ENCODE measurements around the gene ABHD10. TPM values are rescaled to one million over a fixed set of nuclear protein-coding genes. Genes with fewer than 3 reads are reported as not detected.

ABHD10 gene
- total RNA-seq, 1 experiment from 2014 or later: 45.0 TPM

DNA sequence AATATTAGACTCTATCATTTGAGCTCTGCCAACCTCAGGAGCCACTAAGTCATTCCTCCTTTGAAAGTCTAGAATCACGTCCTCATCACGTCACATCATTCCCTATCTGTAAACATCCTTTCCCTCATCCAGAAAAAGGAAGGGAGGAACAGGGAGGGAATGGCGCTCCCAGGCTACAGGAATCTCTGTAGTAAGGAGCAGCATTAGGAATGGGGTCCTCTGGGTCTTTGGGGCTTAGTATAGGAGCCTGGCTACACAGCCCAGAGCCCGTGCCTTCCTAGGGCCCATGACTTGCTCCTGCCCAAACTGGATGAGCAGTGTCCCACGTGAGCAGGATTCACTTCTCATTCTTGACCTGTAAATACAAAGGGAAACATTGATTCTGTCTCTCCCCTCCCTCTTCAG, 21.5 kb downstream of the ABHD10 start:
- no TSS peak for BruUV-seq (replicated peaks)
- TF ChIP-seq EZH2 (IDR thresholded peaks at IDR 0.05; ENCODE audit: low read length, unreplicated experiment) (no peak), CTCF (conservative IDR thresholded peaks at IDR 0.05; ENCODE audit: low read depth, low read length) (no peak), EZH2phosphoT487 (IDR thresholded peaks at IDR 0.05; ENCODE audit: borderline replicate concordance, low read length) (no peak)
- DNase-seq (no peak), ATAC-seq (no peak)
- POLR2A ChIA-PET (ENCODE audit: unreplicated experiment): no interaction called here
- H3K9me2 ChIP-seq (replicated peaks; ENCODE audit: low read length): no peaks in the 10 kb centered on the region
- peaks cover 45% of the 10 kb centered on the region for H3K4me1 ChIP-seq (ENCODE audit: insufficient read depth, low read length)
- H3K27ac ChIP-seq (ENCODE audit: low read length): no peak overlapping the region
- no peak overlapping the region for H2AFZ ChIP-seq (ENCODE audit: low read length)
- H3K27me3 ChIP-seq (ENCODE audit: low read length): no peaks in the 10 kb centered on the region
- H3K9ac ChIP-seq (ENCODE audit: low read length): no peak overlapping the region
- H3K79me2 ChIP-seq (ENCODE audit: low read length): no peaks in the 10 kb centered on the region
- H3F3A ChIP-seq (ENCODE audit: low read length, unreplicated experiment): peaks cover 4% of the 10 kb centered on the region
- CTCF ChIA-PET: interaction anchor here (2.7 kb wide), 1 partner anchor 13 kb away, joined by 14 read pairs; no protein-coding TSS in a partner anchor
- H3K4me3 ChIP-seq (ENCODE audit: low read length): no peak overlapping the region
- H4K20me1 ChIP-seq (ENCODE audit: low read length): no peaks in the 10 kb centered on the region
- H3K9me3 ChIP-seq (ENCODE audit: low read length): no peaks in the 10 kb centered on the region
- H3K36me3 ChIP-seq (ENCODE audit: low read depth, low read length): no peaks in the 10 kb centered on the region
- intact Hi-C loops (cut with micrococcal nuclease): no loop called here
- no peak overlapping the region for H3K4me2 ChIP-seq (ENCODE audit: low read length)

DNA sequence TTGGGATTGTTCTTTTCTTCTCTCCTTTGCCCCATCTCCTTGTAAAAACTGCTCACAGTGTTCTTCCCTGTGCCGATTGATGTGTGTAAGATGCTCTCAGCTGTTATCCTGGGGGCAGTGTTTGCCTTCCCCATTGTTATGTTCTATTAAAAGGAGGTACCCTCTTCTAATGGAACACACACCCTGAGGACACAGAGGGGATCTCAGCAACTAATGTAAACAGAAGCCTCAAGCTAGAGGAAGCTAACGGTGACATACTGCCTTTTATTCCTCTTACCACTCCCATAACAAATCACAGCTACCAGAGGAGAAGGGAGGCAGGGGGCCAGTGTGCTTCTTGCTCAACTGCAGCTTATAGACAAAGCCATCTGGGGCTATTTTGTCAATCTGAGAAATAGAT, 22.1 kb downstream of the ABHD10 start:
- H3K4me3 ChIP-seq (ENCODE audit: low read length): no peak overlapping the region
- CTCF ChIA-PET: interaction anchor here (0.7 to 2.7 kb wide), 2 partner anchors 12 kb away, joined by 3 to 14 read pairs; no protein-coding TSS in a partner anchor
- no peak overlapping the region for H3K4me2 ChIP-seq (ENCODE audit: low read length)
- TF ChIP-seq EZH2phosphoT487 (IDR thresholded peaks at IDR 0.05; ENCODE audit: borderline replicate concordance, low read length): no peak
- TF ChIP-seq CTCF (conservative IDR thresholded peaks at IDR 0.05; ENCODE audit: low read depth, low read length): no peak
- TF ChIP-seq EZH2 (IDR thresholded peaks at IDR 0.05; ENCODE audit: low read length, unreplicated experiment): no peak
- H3K27ac ChIP-seq (ENCODE audit: low read length): no peak overlapping the region
- H4K20me1 ChIP-seq (ENCODE audit: low read length): no peaks in the 10 kb centered on the region
- H3K9ac ChIP-seq (ENCODE audit: low read length): no peak overlapping the region
- no peaks in the 10 kb centered on the region for H3K79me2 ChIP-seq (ENCODE audit: low read length)
- POLR2A ChIA-PET (ENCODE audit: unreplicated experiment): no interaction called here
- no peak overlapping the region for H2AFZ ChIP-seq (ENCODE audit: low read length)
- no peaks in the 10 kb centered on the region for H3K9me3 ChIP-seq (ENCODE audit: low read length)
- DNase-seq (no peak), ATAC-seq (no peak)
- intact Hi-C loops (cut with micrococcal nuclease): no loop called here
- H3K9me2 ChIP-seq (replicated peaks; ENCODE audit: low read length): no peaks in the 10 kb centered on the region
- H3K36me3 ChIP-seq (ENCODE audit: low read depth, low read length): no peaks in the 10 kb centered on the region
- H3F3A ChIP-seq (ENCODE audit: low read length, unreplicated experiment): peaks cover 4% of the 10 kb centered on the region
- no peaks in the 10 kb centered on the region for H3K27me3 ChIP-seq (ENCODE audit: low read length)
- no TSS peak for BruUV-seq (replicated peaks)
- peaks cover 46% of the 10 kb centered on the region for H3K4me1 ChIP-seq (ENCODE audit: insufficient read depth, low read length)

- H3K79me2 ChIP-seq (ENCODE audit: low read length): no peaks in the 10 kb centered on the region
- no peaks in the 10 kb centered on the region for H3K9me3 ChIP-seq (ENCODE audit: low read length)
- no peak overlapping the region for H2AFZ ChIP-seq (ENCODE audit: low read length)
- H3K9ac ChIP-seq (ENCODE audit: low read length): no peak overlapping the region
- H4K20me1 ChIP-seq (ENCODE audit: low read length): no peaks in the 10 kb centered on the region
- DNase-seq: no peak
- POLR2A ChIA-PET (ENCODE audit: unreplicated experiment): no interaction called here
- no peaks in the 10 kb centered on the region for H3K36me3 ChIP-seq (ENCODE audit: low read depth, low read length)
- CTCF ChIA-PET: interaction anchor here (0.7 kb wide), 1 partner anchor 12 kb away, joined by 3 read pairs; no protein-coding TSS in a partner anchor
- H3K9me2 ChIP-seq (replicated peaks; ENCODE audit: low read length): no peaks in the 10 kb centered on the region
- H3K4me1 ChIP-seq (ENCODE audit: insufficient read depth, low read length): peaks cover 46% of the 10 kb centered on the region
- no peak for ATAC-seq
- H3K27me3 ChIP-seq (ENCODE audit: low read length): no peaks in the 10 kb centered on the region
- peak overlapping the region; percentile 41 for H3K4me2 ChIP-seq (ENCODE audit: low read length)
- peak overlapping the region; percentile 46 for H3K27ac ChIP-seq (ENCODE audit: low read length)
- H3F3A ChIP-seq (ENCODE audit: low read length, unreplicated experiment): peaks cover 4% of the 10 kb centered on the region
- H3K4me3 ChIP-seq (ENCODE audit: low read length): no peak overlapping the region
- no peak for TF ChIP-seq EZH2 (IDR thresholded peaks at IDR 0.05; ENCODE audit: low read length, unreplicated experiment)
- TF ChIP-seq EZH2phosphoT487 (IDR thresholded peaks at IDR 0.05; ENCODE audit: borderline replicate concordance, low read length): no peak
- no peak for TF ChIP-seq CTCF (conservative IDR thresholded peaks at IDR 0.05; ENCODE audit: low read depth, low read length)
- no TSS peak for BruUV-seq (replicated peaks)
- intact Hi-C loops (cut with micrococcal nuclease): no loop called here
Measured at GRCh38 chr3:112001526-112001925, 22.7 kb downstream of the ABHD10 start.

All from PC-3 (cell line).